Measurements from ENCODE around the gene PRRG2.
"Not testable (repeated sequence)": the region's sequence is repeated elsewhere in the genome, so short reads cannot be mapped to it uniquely, and the experiment has no call there.

PRRG2 gene

GRCh38 chr19:49616532-49616931, 35.4 kb downstream of the PRRG2 start:
- no peak for DNase-seq (ENCODE audit: extremely low read depth, low read depth)
- no peak for TF ChIP-seq CTCF (IDR thresholded peaks at IDR 0.05; ENCODE audit: low read depth, low read length, missing control alignments)
- no peak overlapping the region for H3K4me3 ChIP-seq (replicated peaks; ENCODE audit: low read depth, low read length)

GRCh38 chr19:49616945-49617344, 35.8 kb downstream of the PRRG2 start:
- no peak for DNase-seq (ENCODE audit: extremely low read depth, low read depth)
- TF ChIP-seq CTCF (IDR thresholded peaks at IDR 0.05; ENCODE audit: low read depth, low read length, missing control alignments) = no peak
- H3K4me3 ChIP-seq (replicated peaks; ENCODE audit: low read depth, low read length) = no peak overlapping the region

DNA sequence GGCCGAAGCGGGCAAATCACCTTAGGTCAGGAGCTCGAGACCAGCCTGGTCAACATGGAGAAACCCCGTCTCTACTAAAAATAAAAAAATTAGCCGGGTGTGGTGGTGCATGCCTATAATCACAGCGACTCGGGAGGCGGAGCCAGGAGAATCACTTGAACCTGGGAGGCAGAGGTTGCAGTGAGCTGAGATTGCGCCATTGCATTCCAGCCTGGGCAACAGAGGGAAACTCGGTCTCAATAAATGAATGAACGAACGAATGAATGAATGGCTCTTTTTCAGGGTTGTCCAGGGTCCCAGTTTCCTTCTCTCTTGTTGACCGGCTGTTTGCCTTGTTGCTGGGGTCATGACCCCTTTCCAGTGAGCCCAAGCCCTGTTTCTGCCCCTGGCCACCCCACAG, 36.7 kb downstream of the PRRG2 start:
- H3K4me3 ChIP-seq (replicated peaks; ENCODE audit: low read depth, low read length); DNase-seq (ENCODE audit: extremely low read depth, low read depth): not testable (repeated sequence)

GRCh38 chr19:49624967-49625910, 44.1 kb downstream of the PRRG2 start:
- TF ChIP-seq CTCF (IDR thresholded peaks at IDR 0.05; ENCODE audit: low read depth, low read length, missing control alignments) = no peak
- DNase-seq (ENCODE audit: extremely low read depth, low read depth) = no peak
- no peak overlapping the region for H3K4me3 ChIP-seq (replicated peaks; ENCODE audit: low read depth, low read length)

- DNase-seq (ENCODE audit: extremely low read depth, low read depth) = no peak
- H3K4me3 ChIP-seq (replicated peaks; ENCODE audit: low read depth, low read length) = no peak overlapping the region
- TF ChIP-seq CTCF (IDR thresholded peaks at IDR 0.05; ENCODE audit: low read depth, low read length, missing control alignments) = no peak
Measured at GRCh38 chr19:49626226-49626625, 45.1 kb downstream of the PRRG2 start.

DNA sequence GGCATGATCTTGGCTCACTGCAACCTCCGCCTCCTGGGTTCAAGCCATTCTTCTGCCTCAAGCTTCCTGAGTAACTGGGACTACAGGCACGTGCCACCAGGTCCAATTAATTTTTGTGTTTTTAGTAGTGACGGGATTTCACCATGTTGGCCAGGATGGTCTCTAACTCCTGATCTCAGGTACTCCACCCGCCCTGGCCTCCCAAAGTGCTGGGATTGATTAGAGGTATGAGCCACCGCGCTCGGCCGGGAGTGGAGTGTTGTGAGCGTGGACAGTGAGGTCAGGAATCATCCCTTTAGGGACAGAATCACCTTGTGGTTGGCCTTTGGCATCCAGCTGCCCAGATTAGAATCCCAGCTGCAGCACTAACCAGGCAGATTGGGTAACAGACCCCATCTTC, 48.5 kb downstream of the PRRG2 start:
- no peak for DNase-seq (ENCODE audit: extremely low read depth, low read depth)
- no peak overlapping the region for H3K4me3 ChIP-seq (replicated peaks; ENCODE audit: low read depth, low read length)
- no peak for TF ChIP-seq CTCF (IDR thresholded peaks at IDR 0.05; ENCODE audit: low read depth, low read length, missing control alignments)

- DNase-seq (ENCODE audit: extremely low read depth, low read depth) = no peak
- no peak overlapping the region for H3K4me3 ChIP-seq (replicated peaks; ENCODE audit: low read depth, low read length)
- no peak for TF ChIP-seq CTCF (IDR thresholded peaks at IDR 0.05; ENCODE audit: low read depth, low read length, missing control alignments)
Measured at GRCh38 chr19:49631014-49631588, 50.0 kb downstream of the PRRG2 start.

All from HFF-Myc (cell line).